Subcutaneous adipose tissue (tissue), 4 donors: ENCODE measurements around the gene RAET1E. TPM values are rescaled to one million over a fixed set of nuclear protein-coding genes. Genes with fewer than 3 reads are reported as not detected.

Source experiments
- total RNA-seq, 4 donors: library from RNA; depleted of rRNA; stranded (reverse); fragments of >200 nt; gene quantifications; one replicate each; pipeline ENCODE4 v1.1.0, GENCODE V29; 2016
- TF ChIP-seq, protein P1 (sequence below): fragments of 450-650 bp; IDR thresholded peaks from one replicate; pipeline ENCODE4 v1.5.1; 2016; ENCODE audit warnings: low read depth, mild to moderate bottlenecking, control low read depth, antibody characterized with exemption, moderate library complexity

Gene RAET1E
- under 1 TPM in 1 of 4 donors, not detected in 3; 0.94 TPM for total RNA-seq

GRCh38 chr6:149897855-149898744 lies at the start of gene RAET1E:
Gene RAET1E, minus strand, starts transcription at chr6:149898113. Its CDS starts 7,212 bp downstream, at chr6:149890901.
- TF ChIP-seq, protein P1, sequence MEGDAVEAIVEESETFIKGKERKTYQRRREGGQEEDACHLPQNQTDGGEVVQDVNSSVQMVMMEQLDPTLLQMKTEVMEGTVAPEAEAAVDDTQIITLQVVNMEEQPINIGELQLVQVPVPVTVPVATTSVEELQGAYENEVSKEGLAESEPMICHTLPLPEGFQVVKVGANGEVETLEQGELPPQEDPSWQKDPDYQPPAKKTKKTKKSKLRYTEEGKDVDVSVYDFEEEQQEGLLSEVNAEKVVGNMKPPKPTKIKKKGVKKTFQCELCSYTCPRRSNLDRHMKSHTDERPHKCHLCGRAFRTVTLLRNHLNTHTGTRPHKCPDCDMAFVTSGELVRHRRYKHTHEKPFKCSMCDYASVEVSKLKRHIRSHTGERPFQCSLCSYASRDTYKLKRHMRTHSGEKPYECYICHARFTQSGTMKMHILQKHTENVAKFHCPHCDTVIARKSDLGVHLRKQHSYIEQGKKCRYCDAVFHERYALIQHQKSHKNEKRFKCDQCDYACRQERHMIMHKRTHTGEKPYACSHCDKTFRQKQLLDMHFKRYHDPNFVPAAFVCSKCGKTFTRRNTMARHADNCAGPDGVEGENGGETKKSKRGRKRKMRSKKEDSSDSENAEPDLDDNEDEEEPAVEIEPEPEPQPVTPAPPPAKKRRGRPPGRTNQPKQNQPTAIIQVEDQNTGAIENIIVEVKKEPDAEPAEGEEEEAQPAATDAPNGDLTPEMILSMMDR: no peak

DNA sequence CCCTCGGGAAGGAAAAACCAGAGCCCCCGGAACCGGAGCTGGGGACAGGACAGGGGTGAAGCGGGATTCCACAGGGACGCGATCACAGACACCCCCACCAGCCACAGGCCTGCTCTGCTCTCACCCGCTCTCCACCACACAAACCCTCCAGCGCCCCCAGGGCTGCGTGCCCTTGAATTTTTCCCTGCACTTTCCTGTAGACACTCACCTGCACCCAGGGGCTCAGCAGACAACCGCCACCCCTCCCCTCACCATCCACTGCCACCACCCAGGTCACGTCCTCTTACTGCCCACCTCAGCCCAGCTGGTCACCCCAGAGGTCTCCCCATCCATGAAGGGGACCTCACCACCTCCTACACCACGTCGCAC lies 44.5 kb upstream of the RAET1E start:
- TF ChIP-seq, protein P1: no peak

- TF ChIP-seq, protein P1: no peak
Observed at GRCh38 chr6:149941583-149942460, 43.9 kb upstream of the RAET1E start, which contains the start of gene ULBP2. Gene ULBP2, plus strand, starts transcription at chr6:149942014. Its CDS starts 59 bp downstream, at chr6:149942073.

DNA sequence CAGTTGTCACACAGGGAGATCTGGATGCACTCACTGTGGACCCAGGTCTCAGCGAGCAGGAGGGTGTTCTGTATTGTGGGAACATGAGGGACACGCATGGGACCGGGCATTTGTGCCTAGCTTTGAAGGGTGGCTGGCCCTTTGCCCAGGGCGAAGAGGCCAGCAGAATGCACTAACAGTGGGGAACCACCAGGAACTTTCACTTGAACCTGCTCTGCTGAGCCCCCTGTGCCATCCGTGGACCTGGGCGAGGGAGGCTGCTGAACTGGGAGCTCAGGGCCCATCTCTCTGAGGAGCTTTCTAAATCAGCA lies 42.7 kb upstream of the RAET1E start:
- TF ChIP-seq, protein P1: no peak

GRCh38 chr6:149939909-149940671 lies 42.2 kb upstream of the RAET1E start:
- TF ChIP-seq, protein P1: no peak

- TF ChIP-seq, protein P1: no peak
Observed at GRCh38 chr6:149939356-149939648, 41.4 kb upstream of the RAET1E start.
